K562 (cell line): ENCODE measurements around the gene ZMYND15. TPM values are rescaled to one million over a fixed set of nuclear protein-coding genes. Genes with fewer than 3 reads are reported as not detected.

ENCODE experiments used
- BRF1 ChIP-seq: IDR thresholded peaks from 3 replicates; pipeline ENCODE4 v1.6.1; 2011; ENCODE audit warnings: borderline replicate concordance, mild to moderate bottlenecking; ENCODE audit not compliant: insufficient read length; ENCODE audit errors: extremely low read depth
- CREM ChIP-seq: IDR thresholded peaks from 2 replicates; pipeline ENCODE4 v1.6.1; 2014; ENCODE audit warnings: antibody characterized with exemption, low read depth
- FOS ChIP-seq: IDR thresholded peaks from 3 replicates; pipeline ENCODE4 v1.6.1; 2011; ENCODE audit not compliant: insufficient read length; ENCODE audit errors: extremely low read depth
- ILF3 ChIP-seq: fragments of 450-650 bp; IDR thresholded peaks from 2 replicates; pipeline ENCODE4 v1.6.1; 2018; ENCODE audit warnings: antibody characterized with exemption, mild to moderate bottlenecking, moderate library complexity, borderline replicate concordance
- MTA3 ChIP-seq: fragments of 450-650 bp; formaldehyde crosslinking; IDR thresholded peaks from 2 replicates; pipeline ENCODE4 v1.6.1; 2017; ENCODE audit warnings: mild to moderate bottlenecking, borderline replicate concordance
- PHB ChIP-seq: fragments of 250-450 bp; sonication (Bioruptor Pico); IDR thresholded peaks from 2 replicates; pipeline ENCODE4 v1.5.0; 2021
- PHF21A ChIP-seq: fragments of 450-650 bp; IDR thresholded peaks from 2 replicates; pipeline ENCODE4 v1.6.1; 2017; ENCODE audit warnings: low read depth, borderline replicate concordance
- TAF9B ChIP-seq: fragments of 450-650 bp; IDR thresholded peaks from 2 replicates; pipeline ENCODE4 v1.6.1; 2018; ENCODE audit warnings: mild to moderate bottlenecking; ENCODE audit not compliant: partially characterized antibody
- TAL1 ChIP-seq: fragments of 450-650 bp; IDR thresholded peaks from 2 replicates; pipeline ENCODE4 v1.6.1; 2016; ENCODE audit warnings: mild to moderate bottlenecking
- TEAD4 ChIP-seq, 2 experiments: sonication (generic) in 1 of 2; formaldehyde crosslinking in 1 of 2; IDR thresholded peaks; 2 replicates each; pipeline versions ENCODE4 v1.6.1 to v1.8.0; 2012 to 2022; ENCODE audit warnings: borderline replicate concordance in 1 of 2, inconsistent platforms in 1 of 2, low read length in 1 of 2, mild to moderate bottlenecking in 1 of 2, missing genetic modification reagents in 1 of 2
- polyA plus RNA-seq, 8 experiments: library from polyadenylated mRNA; depleted of rRNA in 4 of 8; stranded (reverse) in 5 of 8; unstranded in 3 of 8; fragments of >200 nt; fragmentation: Nextera tagmentation in 2 of 8; fragmentation: Illumina TruSeq in 1 of 8; extraction: Ambion mirVana in 2 of 8; extraction: Trizol in 1 of 8; gene quantifications; 2 replicates each; pipeline versions ENCODE4 v1.2.1 to v1.2.3, GENCODE V29; 2011 to 2014; ENCODE audit warnings: inconsistent platforms in 1 of 8, missing spikeins in 1 of 8
- total RNA-seq, 7 experiments: library from RNA; depleted of rRNA in 6 of 7; stranded (reverse); fragments of >200 nt in 6 of 7; fragmentation: Illumina TruSeq in 2 of 7; extraction: Trizol in 2 of 7; gene quantifications; 2 replicates each; pipeline versions ENCODE4 v1.2.1 to v1.2.3, GENCODE V29; 2011 to 2021; ENCODE audit warnings: low replicate concordance in 1 of 7
- TF ChIP-seq, protein P1 (sequence below): sonication (generic); formaldehyde crosslinking; IDR thresholded peaks from 2 replicates; pipeline ENCODE4 v1.8.0; 2022; ENCODE audit warnings: missing genetic modification reagents, mild to moderate bottlenecking, moderate library complexity, borderline replicate concordance
- TF ChIP-seq, protein P2 (sequence below): IDR thresholded peaks from 2 replicates; pipeline ENCODE4 v1.6.1; 2016; ENCODE audit warnings: missing genetic modification characterization, missing compliant biosample characterization
- TF ChIP-seq, protein P3 (sequence below): fragments of 250-450 bp; sonication (Bioruptor Pico); IDR thresholded peaks from 2 replicates; pipeline ENCODE4 v1.5.0; 2021; ENCODE audit warnings: mild to moderate bottlenecking, moderate library complexity
- TF ChIP-seq, protein P4 (sequence below): sonication (generic); formaldehyde crosslinking; IDR thresholded peaks from 2 replicates; pipeline ENCODE4 v1.8.1; 2023; ENCODE audit warnings: mild to moderate bottlenecking, missing genetic modification reagents
- TF ChIP-seq, protein P5 (sequence below): sonication (generic); formaldehyde crosslinking; IDR thresholded peaks from 2 replicates; pipeline ENCODE4 v1.9.0; 2022; ENCODE audit warnings: mild to moderate bottlenecking, missing genetic modification reagents

ZMYND15 gene
- total and polyA plus RNA-seq, 9 of the 15 experiments (the other 6 are each of a cell fraction or from before 2014, with no cell fraction given): 0.09 TPM; not detected in 8

DNA sequence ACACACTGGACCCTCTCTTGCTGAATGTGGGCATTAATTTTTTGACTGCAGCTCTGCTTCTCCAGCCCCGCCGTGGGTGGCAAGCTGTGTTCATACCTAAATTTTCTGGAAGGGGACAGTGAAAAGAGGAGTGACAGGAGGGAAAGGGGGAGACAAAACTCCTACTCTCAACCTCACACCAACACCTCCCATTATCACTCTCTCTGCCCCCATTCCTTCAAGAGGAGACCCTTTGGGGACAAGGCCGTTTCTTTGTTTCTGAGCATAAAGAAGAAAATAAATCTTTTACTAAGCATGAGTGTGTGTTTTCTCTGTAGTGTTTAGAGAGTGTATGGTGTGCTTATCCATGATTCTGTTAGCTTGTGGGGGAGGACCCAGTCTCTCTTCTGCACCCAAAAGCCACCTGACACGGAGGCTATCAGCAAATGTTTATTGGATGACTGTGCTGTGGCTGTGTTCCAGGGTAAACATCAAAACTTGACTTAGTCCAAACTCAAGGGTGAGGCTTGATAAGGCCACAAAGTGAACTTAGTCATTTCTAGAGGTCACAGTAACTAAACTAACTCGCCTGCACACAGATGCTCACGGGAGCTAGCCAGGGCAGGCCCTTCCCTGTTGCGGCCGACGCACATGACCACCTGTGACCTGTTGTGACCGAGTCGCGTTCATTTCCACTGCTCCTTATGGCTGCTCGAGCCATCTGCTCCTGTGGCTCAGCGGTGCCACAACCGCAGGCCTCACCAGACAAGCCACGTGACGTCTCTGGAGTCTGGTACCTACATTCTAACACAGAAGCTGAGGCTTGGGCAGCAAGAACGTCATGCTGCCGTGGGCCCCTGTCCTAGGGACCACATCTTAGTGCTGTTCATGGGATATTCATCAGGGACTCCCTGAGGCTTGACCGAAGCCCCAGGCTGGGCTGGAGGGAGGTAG lies 18.2 kb upstream of the ZMYND15 start (continued):
- TF ChIP-seq, protein P1, sequence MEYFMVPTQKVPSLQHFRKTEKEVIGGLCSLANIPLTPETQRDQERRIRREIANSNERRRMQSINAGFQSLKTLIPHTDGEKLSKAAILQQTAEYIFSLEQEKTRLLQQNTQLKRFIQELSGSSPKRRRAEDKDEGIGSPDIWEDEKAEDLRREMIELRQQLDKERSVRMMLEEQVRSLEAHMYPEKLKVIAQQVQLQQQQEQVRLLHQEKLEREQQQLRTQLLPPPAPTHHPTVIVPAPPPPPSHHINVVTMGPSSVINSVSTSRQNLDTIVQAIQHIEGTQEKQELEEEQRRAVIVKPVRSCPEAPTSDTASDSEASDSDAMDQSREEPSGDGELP: peak; percentile 78; the same call in 1 of the 2 replicates
- TF ChIP-seq TAF9B (no peak), TEAD4 (IDR thresholded peaks at IDR 0.05; ENCODE audit: low read length) (peak; percentile 84), TEAD4 (CRISPR knock-in tag; IDR thresholded peaks at IDR 0.05; ENCODE audit: borderline replicate concordance) (no peak), ILF3 (no peak), BRF1 (no peak), PHB (CRISPR knock-in tag) (no peak), CREM (peak; percentile 52; the same call in 1 of the 2 replicates), TAL1 (peak; percentile 75), PHF21A (no peak), FOS (no peak), MTA3 (0 out of 2 replicates have a peak, but pooled peaks have one; percentile 42)
- TF ChIP-seq, protein P2, sequence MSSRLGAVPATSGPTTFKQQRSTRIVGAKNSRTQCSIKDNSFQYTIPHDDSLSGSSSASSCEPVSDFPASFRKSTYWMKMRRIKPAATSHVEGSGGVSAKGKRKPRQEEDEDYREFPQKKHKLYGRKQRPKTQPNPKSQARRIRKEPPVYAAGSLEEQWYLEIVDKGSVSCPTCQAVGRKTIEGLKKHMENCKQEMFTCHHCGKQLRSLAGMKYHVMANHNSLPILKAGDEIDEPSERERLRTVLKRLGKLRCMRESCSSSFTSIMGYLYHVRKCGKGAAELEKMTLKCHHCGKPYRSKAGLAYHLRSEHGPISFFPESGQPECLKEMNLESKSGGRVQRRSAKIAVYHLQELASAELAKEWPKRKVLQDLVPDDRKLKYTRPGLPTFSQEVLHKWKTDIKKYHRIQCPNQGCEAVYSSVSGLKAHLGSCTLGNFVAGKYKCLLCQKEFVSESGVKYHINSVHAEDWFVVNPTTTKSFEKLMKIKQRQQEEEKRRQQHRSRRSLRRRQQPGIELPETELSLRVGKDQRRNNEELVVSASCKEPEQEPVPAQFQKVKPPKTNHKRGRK (tag): no peak
- TF ChIP-seq, protein P3, sequence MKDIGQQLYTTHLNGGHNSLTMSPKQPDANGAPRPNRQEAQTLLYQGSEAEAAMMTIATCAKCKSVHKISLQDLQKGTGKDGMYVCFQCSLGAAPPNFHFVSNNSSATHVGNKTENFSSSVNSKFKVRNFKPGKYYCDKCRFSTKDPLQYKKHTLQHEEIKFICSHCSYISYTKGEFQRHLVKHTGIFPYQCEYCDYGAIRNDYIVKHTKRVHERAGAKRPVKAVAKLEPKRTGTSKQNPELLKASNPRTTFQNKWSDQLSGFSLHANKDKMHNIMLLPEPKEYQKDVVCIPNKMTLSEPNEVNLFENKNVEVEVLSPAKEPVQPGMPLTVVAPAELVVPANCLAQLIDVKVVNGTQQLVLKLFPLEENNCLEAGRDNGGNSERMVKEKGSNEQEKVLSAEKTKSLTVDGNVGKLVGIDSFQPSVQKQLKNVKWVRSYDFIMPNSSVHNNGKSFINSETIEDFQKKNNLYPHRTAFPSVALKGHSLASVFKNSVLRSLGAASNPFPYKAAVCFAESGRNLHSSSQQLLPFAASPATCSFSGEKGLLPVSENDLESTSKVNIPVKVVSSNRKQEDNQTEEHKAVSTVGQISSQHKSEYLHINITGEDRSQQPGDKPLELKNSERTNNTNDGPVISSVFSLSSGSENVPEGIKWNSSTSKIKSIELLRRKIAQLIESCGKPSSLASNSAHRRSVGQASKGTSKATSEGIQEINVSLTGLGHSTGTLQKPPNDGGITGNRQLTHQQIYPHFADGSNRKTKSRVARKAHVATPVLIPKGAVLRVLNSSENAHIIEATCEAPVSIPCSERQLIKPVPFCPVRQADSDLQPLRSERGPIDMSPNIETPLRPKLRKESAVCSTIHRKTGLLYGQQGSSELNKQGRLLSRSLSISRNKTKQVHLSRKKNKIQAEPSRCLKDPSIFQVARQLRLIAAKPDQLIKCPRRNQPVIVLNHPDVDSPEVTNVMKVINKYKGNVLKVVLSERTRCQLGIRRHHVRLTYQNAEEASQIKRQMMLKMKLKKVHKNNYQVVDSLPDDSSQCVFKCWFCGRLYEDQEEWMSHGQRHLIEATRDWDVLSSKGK (CRISPR knock-in tag): no peak
- TF ChIP-seq, protein P4, sequence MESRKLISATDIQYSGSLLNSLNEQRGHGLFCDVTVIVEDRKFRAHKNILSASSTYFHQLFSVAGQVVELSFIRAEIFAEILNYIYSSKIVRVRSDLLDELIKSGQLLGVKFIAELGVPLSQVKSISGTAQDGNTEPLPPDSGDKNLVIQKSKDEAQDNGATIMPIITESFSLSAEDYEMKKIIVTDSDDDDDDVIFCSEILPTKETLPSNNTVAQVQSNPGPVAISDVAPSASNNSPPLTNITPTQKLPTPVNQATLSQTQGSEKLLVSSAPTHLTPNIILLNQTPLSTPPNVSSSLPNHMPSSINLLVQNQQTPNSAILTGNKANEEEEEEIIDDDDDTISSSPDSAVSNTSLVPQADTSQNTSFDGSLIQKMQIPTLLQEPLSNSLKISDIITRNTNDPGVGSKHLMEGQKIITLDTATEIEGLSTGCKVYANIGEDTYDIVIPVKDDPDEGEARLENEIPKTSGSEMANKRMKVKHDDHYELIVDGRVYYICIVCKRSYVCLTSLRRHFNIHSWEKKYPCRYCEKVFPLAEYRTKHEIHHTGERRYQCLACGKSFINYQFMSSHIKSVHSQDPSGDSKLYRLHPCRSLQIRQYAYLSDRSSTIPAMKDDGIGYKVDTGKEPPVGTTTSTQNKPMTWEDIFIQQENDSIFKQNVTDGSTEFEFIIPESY (CRISPR knock-in tag): 0 out of 2 replicates have a peak, but pooled peaks have one; percentile 32
- TF ChIP-seq, protein P5, sequence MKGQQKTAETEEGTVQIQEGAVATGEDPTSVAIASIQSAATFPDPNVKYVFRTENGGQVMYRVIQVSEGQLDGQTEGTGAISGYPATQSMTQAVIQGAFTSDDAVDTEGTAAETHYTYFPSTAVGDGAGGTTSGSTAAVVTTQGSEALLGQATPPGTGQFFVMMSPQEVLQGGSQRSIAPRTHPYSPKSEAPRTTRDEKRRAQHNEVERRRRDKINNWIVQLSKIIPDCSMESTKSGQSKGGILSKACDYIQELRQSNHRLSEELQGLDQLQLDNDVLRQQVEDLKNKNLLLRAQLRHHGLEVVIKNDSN (CRISPR knock-in tag): peak; percentile 91
